HepG2 (cell line): ENCODE measurements around the gene MPPE1. TPM values are rescaled to one million over a fixed set of nuclear protein-coding genes. Genes with fewer than 3 reads are reported as not detected.

ENCODE experiments used
- ASH2L ChIP-seq: fragments of 300-600, 200-600 bp; sonication (generic); IDR thresholded peaks from 2 replicates; pipeline ENCODE4 v1.7.0; 2017; ENCODE audit warnings: low read depth, mild to moderate bottlenecking, moderate library complexity, mixed read lengths, low read length; ENCODE audit not compliant: insufficient read length
- BHLHE40 ChIP-seq: IDR thresholded peaks from 2 replicates; pipeline ENCODE4 v1.6.1; 2011; ENCODE audit warnings: low read length, improper control_type of control experiment
- DPF2 ChIP-seq: sonication (generic); formaldehyde crosslinking; IDR thresholded peaks from 2 replicates; pipeline ENCODE4 v1.4.0; 2020; ENCODE audit warnings: mild to moderate bottlenecking, low read depth, missing genetic modification reagents, borderline replicate concordance
- EP300 ChIP-seq, 3 experiments: sonication (generic) in 1 of 3; formaldehyde crosslinking in 1 of 3; IDR thresholded peaks; 2 replicates each; pipeline versions ENCODE4 v1.5.1 to v1.6.1; 2011 to 2020; ENCODE audit warnings: low read depth in 2 of 3, low read length in 2 of 3, borderline replicate concordance in 1 of 3, improper control_type of control experiment in 1 of 3, mild to moderate bottlenecking in 1 of 3, missing genetic modification reagents in 1 of 3, moderate library complexity in 1 of 3
- FOSL2 ChIP-seq: sonication (generic); formaldehyde crosslinking; IDR thresholded peaks from 2 replicates; pipeline ENCODE4 v1.4.0; 2020; ENCODE audit warnings: missing genetic modification reagents
- FOXA3 ChIP-seq: IDR thresholded peaks from 2 replicates; pipeline ENCODE4 v1.6.1; 2016; ENCODE audit warnings: missing genetic modification reagents, missing compliant biosample characterization
- FOXK1 ChIP-seq: sonication (generic); formaldehyde crosslinking; IDR thresholded peaks from 2 replicates; pipeline ENCODE4 v1.4.0; 2020; ENCODE audit warnings: low read depth, missing genetic modification reagents, borderline replicate concordance
- FOXP1 ChIP-seq, 2 experiments: fragments of 450-650 bp in 1 of 2; IDR thresholded peaks; 2 replicates each; pipeline ENCODE4 v1.6.1; 2017 to 2018; ENCODE audit warnings: antibody characterized with exemption in 1 of 2
- HMG20A ChIP-seq: IDR thresholded peaks from 2 replicates; pipeline ENCODE4 v1.6.1; 2016; ENCODE audit warnings: borderline replicate concordance
- JARID2 ChIP-seq: sonication (generic); formaldehyde crosslinking; IDR thresholded peaks from 2 replicates; pipeline ENCODE4 v1.8.1; 2023; ENCODE audit warnings: missing genetic modification reagents, inconsistent platforms; ENCODE audit not compliant: insufficient replicate concordance
- KDM1A ChIP-seq: IDR thresholded peaks from 2 replicates; pipeline ENCODE4 v1.6.1; 2016; ENCODE audit warnings: missing compliant biosample characterization
- MXD4 ChIP-seq: IDR thresholded peaks from 2 replicates; pipeline ENCODE4 v1.6.1; 2016; ENCODE audit warnings: mild to moderate bottlenecking, missing biosample characterization, missing genetic modification reagents
- MYC ChIP-seq: sonication (generic); formaldehyde crosslinking; IDR thresholded peaks from 2 replicates; pipeline ENCODE4 v1.9.0; 2021; ENCODE audit warnings: missing genetic modification reagents, borderline replicate concordance
- NCOA1 ChIP-seq: sonication (generic); formaldehyde crosslinking; IDR thresholded peaks from 2 replicates; pipeline ENCODE4 v1.9.0; 2021; ENCODE audit warnings: missing genetic modification reagents
- NFE2L2 ChIP-seq: fragments of 150-350 bp; IDR thresholded peaks from 2 replicates; pipeline ENCODE4 v1.6.1; 2014; ENCODE audit warnings: low read length
- NFIB ChIP-seq: sonication (generic); formaldehyde crosslinking; IDR thresholded peaks from 2 replicates; pipeline ENCODE4 v1.9.0; 2021; ENCODE audit warnings: missing genetic modification reagents, mild to moderate bottlenecking, borderline replicate concordance
- NR2F6 ChIP-seq, 2 experiments: IDR thresholded peaks; 2 replicates each; pipeline ENCODE4 v1.6.1; 2016; ENCODE audit warnings: antibody characterized with exemption in 1 of 2, mild to moderate bottlenecking in 1 of 2
- SOX13 ChIP-seq, 3 experiments: fragments of 450-650 bp in 1 of 3; sonication (generic) in 1 of 3; formaldehyde crosslinking in 1 of 3; IDR thresholded peaks in 2 of 3; conservative IDR thresholded peaks in 1 of 3; 2 replicates each; pipeline versions ENCODE4 v1.5.0 to v1.6.1; 2016 to 2020; ENCODE audit warnings: antibody characterized with exemption in 1 of 3, mild to moderate bottlenecking in 1 of 3, missing compliant biosample characterization in 1 of 3, missing genetic modification reagents in 1 of 3, moderate library complexity in 1 of 3
- SOX5 ChIP-seq: IDR thresholded peaks from 2 replicates; pipeline ENCODE4 v1.6.1; 2016; ENCODE audit warnings: borderline replicate concordance
- TBX2 ChIP-seq: sonication (generic); formaldehyde crosslinking; IDR thresholded peaks from 2 replicates; pipeline ENCODE4 v1.5.0; 2020; ENCODE audit warnings: missing genetic modification reagents, mild to moderate bottlenecking, borderline replicate concordance
- ZNF225 ChIP-seq: sonication (generic); formaldehyde crosslinking; IDR thresholded peaks from 2 replicates; pipeline ENCODE4 v1.4.0; 2020; ENCODE audit warnings: mild to moderate bottlenecking, missing genetic modification reagents
- ZNF331 ChIP-seq: sonication (generic); formaldehyde crosslinking; IDR thresholded peaks from 2 replicates; pipeline ENCODE4 v1.4.0; 2020; ENCODE audit warnings: missing genetic modification reagents
- polyA plus RNA-seq, 8 experiments: library from polyadenylated mRNA; depleted of rRNA in 3 of 8; stranded (reverse) in 7 of 8; unstranded in 1 of 8; fragments of >200 nt; fragmentation: Illumina TruSeq in 4 of 8; extraction: Trizol in 4 of 8; gene quantifications; 2 replicates each; pipeline versions ENCODE4 v1.2.1 to v1.2.3, GENCODE V29; 2011 to 2016; ENCODE audit warnings: low read depth in 4 of 8, missing spikeins in 1 of 8, mixed read lengths in 1 of 8; ENCODE audit not compliant: insufficient read depth in 1 of 8
- total RNA-seq, 5 experiments: library from RNA; depleted of rRNA; stranded (reverse); fragments of >200 nt; fragmentation: Illumina TruSeq; extraction: Trizol; gene quantifications; 2 replicates each; pipeline ENCODE4 v1.2.3, GENCODE V29; 2016; ENCODE audit warnings: low read depth in 1 of 5
- TF ChIP-seq, protein P1 (sequence below): sonication (generic); formaldehyde crosslinking; IDR thresholded peaks from 2 replicates; pipeline ENCODE4 v1.8.1; 2023; ENCODE audit warnings: mild to moderate bottlenecking, missing genetic modification reagents
- TF ChIP-seq, protein P2 (sequence below): sonication (generic); formaldehyde crosslinking; IDR thresholded peaks from 2 replicates; pipeline ENCODE4 v1.5.0; 2020; ENCODE audit warnings: missing genetic modification reagents
- TF ChIP-seq, protein P3 (sequence below): sonication (generic); formaldehyde crosslinking; IDR thresholded peaks from 2 replicates; pipeline ENCODE4 v1.5.0; 2020; ENCODE audit warnings: missing genetic modification reagents
- TF ChIP-seq, protein P4 (sequence below): IDR thresholded peaks from 2 replicates; pipeline ENCODE4 v1.6.1; 2016

MPPE1 gene
- total and polyA plus RNA-seq, 2 of the 13 experiments (the other 11 are each of a cell fraction or from before 2014, with no cell fraction given) = 9.6 to 11.9 TPM

DNA sequence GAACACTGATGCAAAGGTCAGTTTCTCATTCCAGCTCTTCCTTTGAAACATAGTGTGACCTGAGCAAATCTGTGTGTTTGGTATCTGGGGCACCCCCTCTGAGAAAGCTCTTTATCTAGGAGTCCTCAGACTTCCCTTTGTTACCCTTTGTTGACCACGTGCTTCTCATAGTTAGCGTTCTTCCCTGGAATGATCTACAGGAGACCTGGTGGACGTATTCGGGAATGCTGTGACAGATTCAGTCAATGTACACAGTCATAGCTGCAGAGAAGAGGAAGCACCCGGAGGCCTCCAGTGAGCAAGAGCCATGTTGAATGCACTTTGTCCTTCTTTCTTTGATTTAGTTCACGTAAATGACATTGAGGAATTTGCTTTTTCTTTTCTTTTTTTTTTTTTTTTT lies 67.6 kb downstream of the MPPE1 start (continued):
- TF ChIP-seq DPF2 (CRISPR knock-in tag) = peak; percentile 21; the same call in 1 of the 2 replicates
- peak in 1 of 2 experiments; percentile 71; a peak in 2 of 4 replicates for TF ChIP-seq EP300 (IDR thresholded peaks at IDR 0.05; ENCODE audit: low read depth in 2 of 2, low read length in 2 of 2)
- no peak for TF ChIP-seq EP300 (CRISPR knock-in tag; IDR thresholded peaks at IDR 0.05; ENCODE audit: borderline replicate concordance)
- peak; percentile 44; the same call in 1 of the 2 replicates for TF ChIP-seq ZNF331 (CRISPR knock-in tag)
- peak; percentile 95 for TF ChIP-seq SOX5 (CRISPR knock-in tag)
- TF ChIP-seq JARID2 (CRISPR knock-in tag) = no peak
- TF ChIP-seq NR2F6 (IDR thresholded peaks at IDR 0.05) = peak; percentile 60
- peak; percentile 57; the same call in 1 of the 2 replicates for TF ChIP-seq NR2F6 (CRISPR knock-in tag; IDR thresholded peaks at IDR 0.05)
- TF ChIP-seq NFE2L2 = peak; percentile 23; the same call in 1 of the 2 replicates
- no peak for TF ChIP-seq KDM1A (CRISPR knock-in tag)
- TF ChIP-seq FOXK1 = peak; percentile 35; the same call in 1 of the 2 replicates
- 0 out of 2 replicates have a peak, but pooled peaks have one; percentile 26 for TF ChIP-seq MXD4 (CRISPR knock-in tag)
- TF ChIP-seq, protein P1, sequence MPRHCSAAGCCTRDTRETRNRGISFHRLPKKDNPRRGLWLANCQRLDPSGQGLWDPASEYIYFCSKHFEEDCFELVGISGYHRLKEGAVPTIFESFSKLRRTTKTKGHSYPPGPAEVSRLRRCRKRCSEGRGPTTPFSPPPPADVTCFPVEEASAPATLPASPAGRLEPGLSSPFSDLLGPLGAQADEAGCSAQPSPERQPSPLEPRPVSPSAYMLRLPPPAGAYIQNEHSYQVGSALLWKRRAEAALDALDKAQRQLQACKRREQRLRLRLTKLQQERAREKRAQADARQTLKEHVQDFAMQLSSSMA = no peak
- peak; percentile 68 for TF ChIP-seq ASH2L
- TF ChIP-seq TBX2 = peak; percentile 42; the same call in 1 of the 2 replicates
- TF ChIP-seq, protein P2, sequence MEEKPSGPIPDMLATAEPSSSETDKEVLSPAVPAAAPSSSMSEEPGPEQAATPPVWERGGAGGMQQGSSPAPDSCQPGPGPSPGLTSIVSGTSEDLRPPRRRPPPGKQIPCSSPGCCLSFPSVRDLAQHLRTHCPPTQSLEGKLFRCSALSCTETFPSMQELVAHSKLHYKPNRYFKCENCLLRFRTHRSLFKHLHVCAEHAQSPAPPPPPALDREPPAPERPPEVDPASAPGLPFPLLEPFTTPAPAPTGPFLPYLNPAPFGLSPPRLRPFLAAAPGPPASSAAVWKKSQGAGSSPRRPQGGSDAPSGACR (CRISPR knock-in tag) = no peak
- 0 out of 2 replicates have a peak, but pooled peaks have one; percentile 64 for TF ChIP-seq HMG20A (CRISPR knock-in tag)
- TF ChIP-seq NCOA1 (CRISPR knock-in tag) = no peak
- TF ChIP-seq FOSL2 (CRISPR knock-in tag) = peak; percentile 53; the same call in 1 of the 2 replicates
- TF ChIP-seq FOXA3 (CRISPR knock-in tag) = peak; percentile 80
- peak; percentile 41 for TF ChIP-seq MYC
- TF ChIP-seq, protein P3, sequence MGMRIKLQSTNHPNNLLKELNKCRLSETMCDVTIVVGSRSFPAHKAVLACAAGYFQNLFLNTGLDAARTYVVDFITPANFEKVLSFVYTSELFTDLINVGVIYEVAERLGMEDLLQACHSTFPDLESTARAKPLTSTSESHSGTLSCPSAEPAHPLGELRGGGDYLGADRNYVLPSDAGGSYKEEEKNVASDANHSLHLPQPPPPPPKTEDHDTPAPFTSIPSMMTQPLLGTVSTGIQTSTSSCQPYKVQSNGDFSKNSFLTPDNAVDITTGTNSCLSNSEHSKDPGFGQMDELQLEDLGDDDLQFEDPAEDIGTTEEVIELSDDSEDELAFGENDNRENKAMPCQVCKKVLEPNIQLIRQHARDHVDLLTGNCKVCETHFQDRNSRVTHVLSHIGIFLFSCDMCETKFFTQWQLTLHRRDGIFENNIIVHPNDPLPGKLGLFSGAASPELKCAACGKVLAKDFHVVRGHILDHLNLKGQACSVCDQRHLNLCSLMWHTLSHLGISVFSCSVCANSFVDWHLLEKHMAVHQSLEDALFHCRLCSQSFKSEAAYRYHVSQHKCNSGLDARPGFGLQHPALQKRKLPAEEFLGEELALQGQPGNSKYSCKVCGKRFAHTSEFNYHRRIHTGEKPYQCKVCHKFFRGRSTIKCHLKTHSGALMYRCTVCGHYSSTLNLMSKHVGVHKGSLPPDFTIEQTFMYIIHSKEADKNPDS = no peak
- no peak for TF ChIP-seq NFIB (CRISPR knock-in tag)
- no peak for TF ChIP-seq FOXP1 (IDR thresholded peaks at IDR 0.05)
- TF ChIP-seq FOXP1 (CRISPR knock-in tag; IDR thresholded peaks at IDR 0.05) = 0 out of 2 replicates have a peak, but pooled peaks have one; percentile 21
- no peak for TF ChIP-seq ZNF225 (CRISPR knock-in tag)
- TF ChIP-seq BHLHE40 = peak; percentile 62; the same call in 1 of the 2 replicates
- TF ChIP-seq, protein P4, sequence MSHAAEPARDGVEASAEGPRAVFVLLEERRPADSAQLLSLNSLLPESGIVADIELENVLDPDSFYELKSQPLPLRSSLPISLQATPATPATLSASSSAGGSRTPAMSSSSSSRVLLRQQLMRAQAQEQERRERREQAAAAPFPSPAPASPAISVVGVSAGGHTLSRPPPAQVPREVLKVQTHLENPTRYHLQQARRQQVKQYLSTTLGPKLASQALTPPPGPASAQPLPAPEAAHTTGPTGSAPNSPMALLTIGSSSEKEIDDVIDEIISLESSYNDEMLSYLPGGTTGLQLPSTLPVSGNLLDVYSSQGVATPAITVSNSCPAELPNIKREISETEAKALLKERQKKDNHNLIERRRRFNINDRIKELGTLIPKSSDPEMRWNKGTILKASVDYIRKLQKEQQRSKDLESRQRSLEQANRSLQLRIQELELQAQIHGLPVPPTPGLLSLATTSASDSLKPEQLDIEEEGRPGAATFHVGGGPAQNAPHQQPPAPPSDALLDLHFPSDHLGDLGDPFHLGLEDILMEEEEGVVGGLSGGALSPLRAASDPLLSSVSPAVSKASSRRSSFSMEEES (CRISPR knock-in tag) = peak; percentile 76
- peak; percentile 76 for TF ChIP-seq SOX13 (IDR thresholded peaks at IDR 0.05)
- TF ChIP-seq SOX13 (CRISPR knock-in tag; conservative IDR thresholded peaks at IDR 0.05 in 1 of 2, IDR thresholded peaks at IDR 0.05 in 1 of 2) = peak in 1 of 2 experiments; percentile 96; a peak in 2 of 4 replicates
